ENCODE results near the gene SPRED2. TPM values are rescaled to one million over a fixed set of nuclear protein-coding genes. Genes with fewer than 3 reads are reported as not detected.

The SPRED2 gene
- polyA plus RNA-seq, 1 donor from 2014 or later = 5.3 TPM

GRCh38 chr2:65388596-65389390 lies 43.6 kb downstream of the SPRED2 start:
- no peaks in the 10 kb centered on the region for H3K9me3 ChIP-seq (ENCODE audit: low read length)
- H3K9me2 ChIP-seq (ENCODE audit: insufficient read depth, low read length) = no peaks in the 10 kb centered on the region
- no peak overlapping the region for H3K27ac ChIP-seq (ENCODE audit: low read length)
- no peaks in the 10 kb centered on the region for H3K27me3 ChIP-seq (ENCODE audit: insufficient read depth, low read depth, low read length)
- no peak overlapping the region for H3K9ac ChIP-seq (ENCODE audit: low read length)
- H3K36me3 ChIP-seq (ENCODE audit: insufficient read depth, low read length) = no peaks in the 10 kb centered on the region
- no peaks in the 10 kb centered on the region for H3F3A ChIP-seq (ENCODE audit: insufficient read depth, low read length, poor library complexity, severe bottlenecking)
- no peak overlapping the region for H2AFZ ChIP-seq (ENCODE audit: low read depth, low read length)
- no peak overlapping the region for H3K4me3 ChIP-seq (ENCODE audit: low read length)
- no peak for TF ChIP-seq EP300 (conservative IDR thresholded peaks at IDR 0.05; ENCODE audit: poor library complexity, severe bottlenecking)
- no peak for TF ChIP-seq CTCF (IDR thresholded peaks at IDR 0.05; ENCODE audit: poor library complexity, severe bottlenecking)
- H3K4me2 ChIP-seq (ENCODE audit: low read length) = no peak overlapping the region
- peaks cover 18% of the 10 kb centered on the region for H3K79me2 ChIP-seq (replicated peaks; ENCODE audit: insufficient read depth, low read length)
- H4K20me1 ChIP-seq (ENCODE audit: insufficient read depth) = no peaks in the 10 kb centered on the region

GRCh38 chr2:65388051-65388531 lies 44.3 kb downstream of the SPRED2 start:
- Histone ChIP-seq H3K36me3 (ENCODE audit: insufficient read depth, low read length) (no peaks in the 10 kb centered on the region), H3K4me2 (ENCODE audit: low read length) (no peak overlapping the region), H3F3A (ENCODE audit: insufficient read depth, low read length, poor library complexity, severe bottlenecking) (no peaks in the 10 kb centered on the region), H3K9ac (ENCODE audit: low read length) (no peak overlapping the region), H3K27ac (ENCODE audit: low read length) (no peak overlapping the region), H2AFZ (ENCODE audit: low read depth, low read length) (no peak overlapping the region), H3K79me2 (replicated peaks; ENCODE audit: insufficient read depth, low read length) (peaks cover 18% of the 10 kb centered on the region), H3K27me3 (ENCODE audit: insufficient read depth, low read depth, low read length) (no peaks in the 10 kb centered on the region), H4K20me1 (ENCODE audit: insufficient read depth) (no peaks in the 10 kb centered on the region), H3K9me3 (ENCODE audit: low read length) (no peaks in the 10 kb centered on the region), H3K9me2 (ENCODE audit: insufficient read depth, low read length) (no peaks in the 10 kb centered on the region), H3K4me3 (ENCODE audit: low read length) (no peak overlapping the region)
- no peak for TF ChIP-seq EZH2 (IDR thresholded peaks at IDR 0.05; ENCODE audit: borderline replicate concordance, insufficient read depth, low read length, poor library complexity, severe bottlenecking)
- no peak for TF ChIP-seq SMC3 (conservative IDR thresholded peaks at IDR 0.05; ENCODE audit: poor library complexity)
- TF ChIP-seq TAF1 (IDR thresholded peaks at IDR 0.05; ENCODE audit: low read depth) = no peak
- no peak for TF ChIP-seq EP300 (conservative IDR thresholded peaks at IDR 0.05; ENCODE audit: poor library complexity, severe bottlenecking)
- TF ChIP-seq RAD21 (conservative IDR thresholded peaks at IDR 0.05) = no peak
- TF ChIP-seq POLR2AphosphoS5 (IDR thresholded peaks at IDR 0.05) = no peak
- TF ChIP-seq MXI1 (conservative IDR thresholded peaks at IDR 0.05; ENCODE audit: poor library complexity, severe bottlenecking) = no peak
- TF ChIP-seq CTCF (IDR thresholded peaks at IDR 0.05; ENCODE audit: poor library complexity, severe bottlenecking) = no peak
- TF ChIP-seq REST (IDR thresholded peaks at IDR 0.05; ENCODE audit: borderline replicate concordance) = no peak
